Erythroblast (primary cell): ENCODE data around the gene TMEM43.
"Not testable (repeated sequence)": the region's sequence is repeated elsewhere in the genome, so short reads cannot be mapped to it uniquely, and the experiment has no call there.

ENCODE experiments used
- GATA1 ChIP-seq: IDR thresholded peaks from 2 replicates; pipeline ENCODE4 v1.6.1; 2011; ENCODE audit warnings: low read depth, mild to moderate bottlenecking, control low read depth, low read length, moderate library complexity
- POLR2A ChIP-seq: IDR thresholded peaks from 2 replicates; pipeline ENCODE4 v1.6.1; 2011; ENCODE audit warnings: mild to moderate bottlenecking, low read length

- not testable (repeated sequence) for TF ChIP-seq POLR2A, GATA1
Measured at GRCh38 chr3:14087461-14087860, 37.4 kb upstream of the TMEM43 start.
